ENCODE measurements around the gene NUBP1.

The NUBP1 gene

GRCh38 chr16:10708969-10709368 lies 34.7 kb upstream of the NUBP1 start:
- H3K4me2 ChIP-seq (ENCODE audit: low read length) = no peak overlapping the region
- WGBS (ENCODE audit: extremely low coverage, insufficient coverage, low lambda C conversion rate) = no CpG with 5 or more reads among the region's 4 CpGs

GRCh38 chr16:10728003-10728887 lies 15.4 kb upstream of the NUBP1 start:
- Histone ChIP-seq H3K56ac (ENCODE audit: low read length) (no peak overlapping the region), H3K27ac (ENCODE audit: low read depth, low read length) (no peak overlapping the region), H4K5ac (ENCODE audit: low read length) (no peak overlapping the region), H3K27me3 (ENCODE audit: insufficient read depth, low read length, poor library complexity) (no peaks in the 10 kb centered on the region), H3K4me3 (ENCODE audit: low read length) (no peak overlapping the region), H4K8ac (ENCODE audit: low read depth, low read length) (no peak overlapping the region), H3K9ac (ENCODE audit: low read length) (no peak overlapping the region), H3K79me2 (ENCODE audit: control insufficient read depth, insufficient read depth, low read length) (no peaks in the 10 kb centered on the region), H2BK15ac (replicated peaks; ENCODE audit: low read depth) (no peak overlapping the region), H2BK5ac (ENCODE audit: low read length) (no peak overlapping the region), H3K18ac (ENCODE audit: low read length) (no peak overlapping the region), H2AK5ac (ENCODE audit: low read length) (no peak overlapping the region), H3K36me3 (ENCODE audit: control insufficient read depth, insufficient read depth, low read length) (no peaks in the 10 kb centered on the region), H3K4me2 (ENCODE audit: low read length) (no peak overlapping the region), H3K23ac (ENCODE audit: low read length) (no peak overlapping the region), H3K79me1 (ENCODE audit: low read length) (no peaks in the 10 kb centered on the region), H2BK120ac (ENCODE audit: low read depth, low read length) (no peak overlapping the region), H3K4me1 (ENCODE audit: control insufficient read depth, low read depth, low read length) (no peaks in the 10 kb centered on the region), H3K4ac (ENCODE audit: low read depth, low read length) (no peak overlapping the region)
- WGBS (ENCODE audit: extremely low coverage, insufficient coverage, low lambda C conversion rate) = no CpG with 5 or more reads among the region's 16 CpGs
- no peak for DNase-seq

More at GRCh38 chr16:10708969-10709368, 34.7 kb upstream of the NUBP1 start:
- Histone ChIP-seq H2BK5ac (ENCODE audit: low read length) (no peak overlapping the region), H3K36me3 (ENCODE audit: control insufficient read depth, insufficient read depth, low read length) (no peaks in the 10 kb centered on the region), H3K27ac (ENCODE audit: low read depth, low read length) (no peak overlapping the region), H4K5ac (ENCODE audit: low read length) (no peak overlapping the region), H3K4ac (ENCODE audit: low read depth, low read length) (no peak overlapping the region), H3K4me1 (ENCODE audit: control insufficient read depth, low read depth, low read length) (no peaks in the 10 kb centered on the region), H2AK5ac (ENCODE audit: low read length) (no peak overlapping the region), H2BK15ac (replicated peaks; ENCODE audit: low read depth) (no peak overlapping the region), H3K56ac (ENCODE audit: low read length) (no peak overlapping the region), H3K23ac (ENCODE audit: low read length) (no peak overlapping the region), H3K79me1 (ENCODE audit: low read length) (no peaks in the 10 kb centered on the region), H4K8ac (ENCODE audit: low read depth, low read length) (no peak overlapping the region), H3K9ac (ENCODE audit: low read length) (no peak overlapping the region), H3K79me2 (ENCODE audit: control insufficient read depth, insufficient read depth, low read length) (no peaks in the 10 kb centered on the region), H2BK120ac (ENCODE audit: low read depth, low read length) (no peak overlapping the region), H3K4me3 (ENCODE audit: low read length) (no peak overlapping the region), H3K27me3 (ENCODE audit: insufficient read depth, low read length, poor library complexity) (no peaks in the 10 kb centered on the region), H3K18ac (ENCODE audit: low read length) (no peak overlapping the region)
- no peak for DNase-seq

- Histone ChIP-seq H3K4me3 (ENCODE audit: low read length) (no peak overlapping the region), H3K36me3 (ENCODE audit: control insufficient read depth, insufficient read depth, low read length) (no peaks in the 10 kb centered on the region), H3K23ac (ENCODE audit: low read length) (no peak overlapping the region), H2AK5ac (ENCODE audit: low read length) (no peak overlapping the region), H3K4me2 (ENCODE audit: low read length) (no peak overlapping the region), H3K4me1 (ENCODE audit: control insufficient read depth, low read depth, low read length) (no peaks in the 10 kb centered on the region), H3K56ac (ENCODE audit: low read length) (no peak overlapping the region), H2BK120ac (ENCODE audit: low read depth, low read length) (no peak overlapping the region), H4K8ac (ENCODE audit: low read depth, low read length) (no peak overlapping the region), H3K79me2 (ENCODE audit: control insufficient read depth, insufficient read depth, low read length) (no peaks in the 10 kb centered on the region), H3K79me1 (ENCODE audit: low read length) (no peaks in the 10 kb centered on the region), H2BK5ac (ENCODE audit: low read length) (no peak overlapping the region), H3K9ac (ENCODE audit: low read length) (no peak overlapping the region), H3K4ac (ENCODE audit: low read depth, low read length) (no peak overlapping the region), H4K5ac (ENCODE audit: low read length) (no peak overlapping the region), H3K27ac (ENCODE audit: low read depth, low read length) (no peak overlapping the region), H2BK15ac (replicated peaks; ENCODE audit: low read depth) (no peak overlapping the region), H3K27me3 (ENCODE audit: insufficient read depth, low read length, poor library complexity) (no peaks in the 10 kb centered on the region), H3K18ac (ENCODE audit: low read length) (no peak overlapping the region)
- WGBS (ENCODE audit: extremely low coverage, insufficient coverage, low lambda C conversion rate) = 100% methylated on average over 1 of the region's 19 CpGs
- peak; percentile 42 for DNase-seq
Measured at GRCh38 chr16:10729104-10730048, 14.3 kb upstream of the NUBP1 start.

- no peak overlapping the region for H3K23ac ChIP-seq (ENCODE audit: low read length)
- H3K18ac ChIP-seq (ENCODE audit: low read length) = no peak overlapping the region
- H2AK5ac ChIP-seq (ENCODE audit: low read length) = no peak overlapping the region
- H2BK5ac ChIP-seq (ENCODE audit: low read length) = no peak overlapping the region
- H3K4ac ChIP-seq (ENCODE audit: low read depth, low read length) = no peak overlapping the region
- no peak for DNase-seq
- no peak overlapping the region for H4K5ac ChIP-seq (ENCODE audit: low read length)
- no peak overlapping the region for H3K4me2 ChIP-seq (ENCODE audit: low read length)
- H4K8ac ChIP-seq (ENCODE audit: low read depth, low read length) = no peak overlapping the region
- H3K36me3 ChIP-seq (ENCODE audit: control insufficient read depth, insufficient read depth, low read length) = no peaks in the 10 kb centered on the region
- H3K9ac ChIP-seq (ENCODE audit: low read length) = no peak overlapping the region
- no CpG with 5 or more reads among the region's 7 CpGs for WGBS (ENCODE audit: extremely low coverage, insufficient coverage, low lambda C conversion rate)
- no peak overlapping the region for H2BK15ac ChIP-seq (replicated peaks; ENCODE audit: low read depth)
- no peaks in the 10 kb centered on the region for H3K4me1 ChIP-seq (ENCODE audit: control insufficient read depth, low read depth, low read length)
- no peak overlapping the region for H2BK120ac ChIP-seq (ENCODE audit: low read depth, low read length)
- H3K27ac ChIP-seq (ENCODE audit: low read depth, low read length) = no peak overlapping the region
- no peaks in the 10 kb centered on the region for H3K79me1 ChIP-seq (ENCODE audit: low read length)
- H3K27me3 ChIP-seq (ENCODE audit: insufficient read depth, low read length, poor library complexity) = no peaks in the 10 kb centered on the region
- H3K79me2 ChIP-seq (ENCODE audit: control insufficient read depth, insufficient read depth, low read length) = no peaks in the 10 kb centered on the region
- H3K56ac ChIP-seq (ENCODE audit: low read length) = no peak overlapping the region
- no peak overlapping the region for H3K4me3 ChIP-seq (ENCODE audit: low read length)
Measured at GRCh38 chr16:10731790-10732189, 11.9 kb upstream of the NUBP1 start.

GRCh38 chr16:10737068-10737625 lies 6.5 kb upstream of the NUBP1 start:
- WGBS (ENCODE audit: extremely low coverage, insufficient coverage, low lambda C conversion rate) = no CpG with 5 or more reads among the region's 12 CpGs
- Histone ChIP-seq H3K79me2 (ENCODE audit: control insufficient read depth, insufficient read depth, low read length) (no peaks in the 10 kb centered on the region), H2BK15ac (replicated peaks; ENCODE audit: low read depth) (no peak overlapping the region), H3K9ac (ENCODE audit: low read length) (no peak overlapping the region), H3K56ac (ENCODE audit: low read length) (no peak overlapping the region), H3K36me3 (ENCODE audit: control insufficient read depth, insufficient read depth, low read length) (no peaks in the 10 kb centered on the region), H2BK120ac (ENCODE audit: low read depth, low read length) (no peak overlapping the region), H3K4me1 (ENCODE audit: control insufficient read depth, low read depth, low read length) (no peaks in the 10 kb centered on the region), H3K79me1 (ENCODE audit: low read length) (no peaks in the 10 kb centered on the region), H3K18ac (ENCODE audit: low read length) (peak overlapping the region; percentile 44), H3K4me2 (ENCODE audit: low read length) (no peak overlapping the region), H4K8ac (ENCODE audit: low read depth, low read length) (no peak overlapping the region), H3K27ac (ENCODE audit: low read depth, low read length) (no peak overlapping the region), H3K27me3 (ENCODE audit: insufficient read depth, low read length, poor library complexity) (no peaks in the 10 kb centered on the region), H3K23ac (ENCODE audit: low read length) (no peak overlapping the region), H3K4me3 (ENCODE audit: low read length) (no peak overlapping the region), H2AK5ac (ENCODE audit: low read length) (no peak overlapping the region), H2BK5ac (ENCODE audit: low read length) (no peak overlapping the region), H4K5ac (ENCODE audit: low read length) (no peak overlapping the region), H3K4ac (ENCODE audit: low read depth, low read length) (no peak overlapping the region)
- DNase-seq = peak; percentile 66

Data from mesendoderm (in vitro differentiated cells).